ENCODE data around the gene GSDME.

DNA sequence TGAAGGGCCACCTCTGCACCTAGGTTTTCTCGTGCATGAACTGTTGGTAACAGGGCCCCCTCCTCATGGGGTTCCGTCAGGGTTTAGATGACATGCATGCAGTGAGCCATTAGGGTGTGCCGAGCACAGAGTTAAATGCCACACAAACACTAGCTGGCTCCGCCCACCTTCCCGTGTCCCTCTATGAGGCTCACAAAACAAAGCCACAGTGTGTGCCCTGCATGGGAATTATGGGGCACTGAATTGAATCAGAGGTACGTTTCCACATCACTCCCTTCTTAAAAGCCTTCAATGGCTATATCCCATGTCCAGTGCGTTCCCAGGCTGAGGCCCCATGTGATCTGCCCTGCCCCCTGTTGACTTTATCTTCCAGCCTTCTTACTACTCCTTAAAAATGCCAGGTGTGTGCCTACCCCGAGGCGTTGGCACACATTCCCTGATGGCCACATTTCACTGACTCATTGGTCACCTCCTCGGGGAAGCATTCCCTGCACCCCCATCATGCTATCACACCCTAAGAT lies 35.7 kb downstream of the GSDME start:
- no peak for TF ChIP-seq EZH2 (IDR thresholded peaks at IDR 0.05; ENCODE audit: low read length, missing control alignments)
- no peak for TF ChIP-seq CTCF (conservative IDR thresholded peaks at IDR 0.05 in 1 of 2, IDR thresholded peaks at IDR 0.05 in 1 of 2; ENCODE audit: low read depth in 1 of 2, low read length in 2 of 2)

All from fibroblast of lung (primary cell).